GM18511 (cell line): ENCODE data around the gene KCNJ16.

ENCODE experiments used
- ATAC-seq: cut with Tn5 transposase; IDR thresholded peaks from one replicate; pipeline ENCODE4 v1.9.1; 2021; ENCODE audit warnings: mild to moderate bottlenecking, moderate library complexity; ENCODE audit not compliant: unreplicated experiment

KCNJ16 gene

GRCh38 chr17:70067134-70067533 is 7.9 kb upstream of the KCNJ16 start:
- no peak for ATAC-seq

- no peak for ATAC-seq
Measured at GRCh38 chr17:70070305-70071027, 4.6 kb upstream of the KCNJ16 start.

GRCh38 chr17:70071127-70071526 is 3.9 kb upstream of the KCNJ16 start:
- no peak for ATAC-seq

DNA sequence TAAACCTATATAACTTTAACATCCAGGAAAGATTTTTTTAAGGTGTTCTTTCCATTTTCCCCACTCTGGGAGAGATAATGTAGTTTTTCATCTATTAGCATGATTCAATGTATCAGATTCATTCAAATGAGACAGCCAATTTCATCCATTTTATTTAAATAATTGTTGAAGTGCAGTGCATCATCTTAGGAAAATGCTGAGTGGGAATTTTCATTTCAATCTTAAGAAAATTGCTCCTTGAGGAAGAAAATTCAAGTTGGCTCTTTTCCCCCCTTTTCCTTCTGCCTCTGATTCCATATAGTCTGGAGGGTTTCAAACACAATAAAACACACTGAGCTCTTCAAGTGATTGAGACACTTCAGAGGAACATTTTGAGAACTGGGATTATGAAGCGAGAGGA is 3.4 kb upstream of the KCNJ16 start:
- ATAC-seq, result no peak

DNA sequence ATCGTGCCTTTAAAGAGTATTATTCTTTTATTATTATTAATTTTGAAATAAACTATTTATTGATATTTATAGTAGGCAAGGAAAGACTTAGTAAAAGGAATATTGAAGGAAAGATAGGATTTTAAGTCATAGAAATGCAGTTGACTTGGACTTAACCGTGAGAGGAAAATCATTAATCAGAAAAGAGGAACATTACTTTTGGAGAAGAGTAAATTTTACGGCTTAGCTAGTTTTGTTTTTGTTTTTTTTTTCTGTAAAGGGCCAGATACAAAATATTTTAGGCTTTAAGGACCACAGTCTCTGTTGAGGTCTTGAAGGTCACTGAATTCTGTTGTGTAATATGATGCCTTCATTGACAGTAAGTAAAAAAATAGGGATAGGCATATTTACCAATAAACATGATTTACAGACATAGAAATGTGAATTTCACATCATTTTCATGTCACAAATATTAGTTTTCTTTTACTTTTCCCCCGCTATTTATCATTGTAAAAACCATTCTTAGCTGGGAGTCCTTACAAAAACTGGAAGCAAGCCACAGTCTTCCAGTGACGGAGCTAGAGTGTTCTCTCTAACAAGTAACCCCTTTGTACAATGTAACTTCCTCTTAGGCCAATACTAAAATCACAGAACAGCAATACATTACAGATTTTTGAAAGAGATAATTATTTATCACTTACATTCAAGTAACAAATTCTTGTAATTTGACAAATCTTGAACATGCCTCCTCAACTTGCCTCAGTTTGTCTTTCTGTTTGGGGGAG is 2.3 kb upstream of the KCNJ16 start:
- ATAC-seq, result no peak

DNA sequence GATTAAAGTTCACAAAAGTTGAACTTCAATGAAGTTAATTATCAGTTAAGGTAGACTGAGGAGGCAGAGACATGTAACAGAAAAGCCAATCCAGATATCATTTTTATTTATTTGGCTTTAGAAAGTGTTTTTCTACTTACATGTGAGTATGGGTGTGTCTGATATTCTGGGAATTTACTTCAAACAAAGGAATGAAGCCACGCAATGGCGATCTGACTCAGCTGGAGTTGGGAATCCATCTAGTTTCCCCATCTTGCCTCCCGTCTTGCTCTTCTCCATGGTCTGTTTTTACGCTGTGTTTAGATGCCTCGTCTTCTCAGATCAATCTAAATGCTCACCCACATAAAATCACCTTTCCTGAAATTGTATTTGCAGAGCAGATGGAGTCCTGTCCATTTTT is 1.7 kb upstream of the KCNJ16 start:
- no peak for ATAC-seq

DNA sequence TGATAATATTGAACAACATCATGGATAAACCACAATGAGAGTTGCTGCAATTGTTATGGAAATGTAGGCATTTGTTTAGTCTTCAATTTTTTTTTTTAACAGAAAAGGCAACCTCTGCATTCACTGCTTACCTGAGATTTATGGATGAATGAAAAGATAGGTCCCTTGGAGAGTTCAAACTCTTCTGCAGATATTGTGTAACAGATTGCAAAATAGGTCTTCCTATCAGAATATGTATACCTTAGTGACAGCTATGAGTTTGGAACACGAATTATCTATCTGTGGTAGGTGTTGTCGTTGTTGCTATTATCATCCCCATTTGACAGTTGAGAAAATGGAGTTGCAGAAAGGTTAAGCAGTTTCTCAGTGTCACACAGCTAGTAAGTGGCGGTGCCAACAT is 1.2 kb upstream of the KCNJ16 start:
- ATAC-seq, result no peak

GRCh38 chr17:70074236-70074830 is 692 bp upstream of the KCNJ16 start:
- ATAC-seq, result no peak

GRCh38 chr17:70076189-70076588 is 1.2 kb downstream of the KCNJ16 start:
- ATAC-seq, result no peak

- no peak for ATAC-seq
Measured at GRCh38 chr17:70076831-70077230, 1.8 kb downstream of the KCNJ16 start.

DNA sequence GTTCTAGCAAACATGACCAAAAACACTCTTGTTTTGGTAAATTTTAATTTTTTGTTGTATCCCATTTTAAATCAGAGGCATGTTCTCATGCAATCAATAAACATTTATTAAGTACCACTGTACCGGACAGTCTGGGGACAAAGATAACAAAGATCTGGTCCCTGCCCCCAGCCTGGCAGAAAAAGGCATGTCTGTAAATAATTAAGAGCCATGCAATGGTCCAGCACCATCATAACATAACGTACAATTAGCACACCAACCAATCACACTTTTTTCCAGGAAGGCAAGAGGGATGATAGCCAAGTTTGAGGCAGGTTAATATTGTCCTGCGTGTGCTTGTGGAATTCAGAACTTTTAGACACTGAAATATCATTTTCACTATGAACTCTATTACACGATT is 3.5 kb downstream of the KCNJ16 start:
- no peak for ATAC-seq

GRCh38 chr17:70078994-70079531 is 4.0 kb downstream of the KCNJ16 start:
- ATAC-seq, result no peak

DNA sequence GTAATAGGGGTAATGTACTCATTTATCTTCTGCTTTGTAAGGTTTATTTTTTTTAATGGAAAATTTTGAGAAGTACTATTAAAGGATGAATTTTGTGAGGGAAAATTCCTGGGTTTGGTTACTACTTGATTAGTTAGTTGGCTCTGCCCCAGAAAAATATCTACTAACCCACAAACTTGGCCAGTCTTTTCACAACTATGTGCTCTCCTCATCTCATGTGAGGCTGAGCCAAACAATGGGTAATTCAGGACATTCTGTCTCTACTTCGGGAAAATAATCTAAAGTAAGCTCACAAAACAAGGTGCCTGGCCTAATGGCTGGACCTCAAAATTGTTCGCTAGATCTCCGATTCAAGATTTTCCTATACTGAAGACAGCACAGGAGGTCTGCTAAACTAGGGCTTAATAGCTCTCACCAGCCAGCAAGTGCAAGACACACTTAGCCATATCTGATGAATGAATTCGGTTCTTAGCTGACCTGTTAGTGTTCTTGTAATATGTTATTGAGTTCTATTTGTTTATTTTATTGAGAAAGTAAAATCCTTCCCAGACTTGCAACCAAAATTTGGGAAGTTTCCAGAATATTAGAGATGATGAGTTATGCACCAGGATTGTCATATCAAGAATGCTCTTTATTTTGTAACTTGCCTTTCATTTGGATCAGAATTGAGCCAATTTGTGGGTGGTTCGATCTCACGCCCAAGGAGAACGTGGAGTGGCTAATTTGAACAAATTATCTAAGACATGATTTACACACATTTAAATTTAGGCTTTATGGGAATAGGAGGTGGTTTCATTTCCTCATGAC is 5.7 kb downstream of the KCNJ16 start:
- no peak for ATAC-seq

DNA sequence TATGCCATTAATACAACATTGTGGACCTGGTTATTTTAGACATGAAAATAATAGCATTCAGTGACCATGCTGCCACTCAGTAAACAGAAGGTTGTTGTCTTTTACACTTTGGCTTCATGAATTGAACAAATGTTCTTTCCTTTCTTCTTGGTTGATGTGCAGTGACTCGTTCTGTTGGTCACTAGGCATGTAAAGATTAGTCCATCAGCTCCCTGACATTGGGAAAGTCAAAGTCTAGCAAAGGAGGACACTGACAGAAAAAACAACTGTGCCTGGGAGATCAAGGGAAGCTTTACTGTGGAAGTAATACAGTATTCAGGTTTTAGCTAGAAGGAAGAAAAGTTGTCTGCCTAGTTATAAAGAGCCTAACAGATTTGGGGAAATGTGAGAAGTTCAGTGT is 6.9 kb downstream of the KCNJ16 start:
- no peak for ATAC-seq

- no peak for ATAC-seq
Measured at GRCh38 chr17:70084476-70084875, 9.5 kb downstream of the KCNJ16 start.

- no peak for ATAC-seq
Measured at GRCh38 chr17:70086516-70086915, 11.5 kb downstream of the KCNJ16 start.

GRCh38 chr17:70089513-70090148 is 14.6 kb downstream of the KCNJ16 start:
- no peak for ATAC-seq

DNA sequence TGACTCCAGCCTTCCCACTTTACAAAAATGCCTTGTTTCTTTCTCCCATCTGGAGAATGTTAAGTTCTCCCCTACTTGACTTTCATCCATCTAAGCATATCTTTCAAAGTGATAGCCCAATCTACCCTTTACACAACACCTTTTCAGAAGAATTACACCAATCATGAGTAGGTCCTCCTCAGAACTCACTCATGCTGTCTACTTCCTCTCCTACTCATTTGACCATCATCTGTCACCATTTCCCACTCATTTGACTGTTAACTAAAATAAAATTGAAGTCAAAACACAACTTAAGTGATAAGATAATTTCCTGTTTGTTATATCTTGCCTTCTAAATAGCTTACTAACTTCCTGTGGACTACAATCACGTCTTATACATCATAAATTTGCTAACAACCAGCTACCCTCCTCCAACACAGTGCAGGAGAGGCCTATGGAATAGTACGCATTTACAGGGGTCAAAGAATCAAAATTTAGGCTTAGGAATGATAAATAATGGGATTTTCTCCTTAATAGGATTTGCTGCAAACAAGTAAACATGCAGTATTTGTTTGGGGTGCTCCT is 16.1 kb downstream of the KCNJ16 start:
- no peak for ATAC-seq

DNA sequence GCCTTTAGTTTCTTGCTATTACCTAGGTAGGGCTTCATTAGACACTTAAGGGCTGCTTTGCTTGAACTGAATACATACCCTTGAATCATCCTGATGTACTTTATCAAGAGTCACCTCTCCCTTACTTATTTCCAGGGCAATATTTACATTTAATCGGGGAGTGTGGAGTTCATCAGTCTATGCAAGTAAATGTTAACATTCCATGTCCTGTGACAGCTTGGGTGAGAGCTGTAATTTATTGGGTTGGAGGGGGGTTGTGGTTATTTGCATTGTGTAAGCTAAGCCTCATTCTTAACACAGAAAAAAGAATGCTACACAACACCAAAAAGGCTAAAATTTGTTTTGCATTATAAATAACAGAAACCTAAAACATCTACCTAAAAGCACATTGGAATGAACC is 16.7 kb downstream of the KCNJ16 start:
- ATAC-seq, result no peak

DNA sequence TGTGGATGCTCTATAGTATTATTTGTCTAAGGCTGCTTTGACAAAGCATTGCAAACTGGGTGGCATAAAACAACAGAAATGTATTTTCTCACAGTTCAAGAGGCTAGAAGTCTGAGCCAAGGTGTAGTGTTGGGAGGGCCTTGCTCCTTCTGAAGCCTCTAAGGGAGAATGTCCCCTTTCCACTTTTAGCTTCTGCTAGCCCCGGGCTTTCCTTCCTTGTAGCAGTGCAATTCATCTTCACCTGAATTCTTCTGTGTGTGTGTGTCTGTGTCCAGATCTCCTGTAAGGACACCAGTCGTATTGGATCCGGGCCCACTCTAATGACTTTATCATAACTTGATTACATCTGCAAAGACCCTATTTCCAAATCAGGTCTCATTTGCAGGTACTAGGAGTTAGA is 18.1 kb downstream of the KCNJ16 start:
- no peak for ATAC-seq
